Sigmoid colon (tissue), 4 donors: ENCODE measurements around the gene IFI27L1.

Experiments
- EP300 ChIP-seq, 4 donors: sonication (generic); formaldehyde crosslinking; IDR thresholded peaks; one replicate each; pipeline ENCODE4 v1.6.1; 2017; ENCODE audit warnings: antibody characterized with exemption in 4 of 4
- POLR2AphosphoS5 ChIP-seq, 4 donors: sonication (generic); formaldehyde crosslinking; IDR thresholded peaks; one replicate each; pipeline ENCODE4 v1.6.1; 2017; ENCODE audit warnings: antibody characterized with exemption in 4 of 4
- TF ChIP-seq, protein P1 (sequence below), 4 experiments: fragments of 450-650 bp in 3 of 4; fragments of 200-600 bp in 1 of 4; IDR thresholded peaks; one replicate each; pipeline ENCODE4 v1.5.1; 2016 to 2019; ENCODE audit warnings: antibody characterized with exemption in 4 of 4, mild to moderate bottlenecking in 3 of 4, moderate library complexity in 2 of 4

DNA sequence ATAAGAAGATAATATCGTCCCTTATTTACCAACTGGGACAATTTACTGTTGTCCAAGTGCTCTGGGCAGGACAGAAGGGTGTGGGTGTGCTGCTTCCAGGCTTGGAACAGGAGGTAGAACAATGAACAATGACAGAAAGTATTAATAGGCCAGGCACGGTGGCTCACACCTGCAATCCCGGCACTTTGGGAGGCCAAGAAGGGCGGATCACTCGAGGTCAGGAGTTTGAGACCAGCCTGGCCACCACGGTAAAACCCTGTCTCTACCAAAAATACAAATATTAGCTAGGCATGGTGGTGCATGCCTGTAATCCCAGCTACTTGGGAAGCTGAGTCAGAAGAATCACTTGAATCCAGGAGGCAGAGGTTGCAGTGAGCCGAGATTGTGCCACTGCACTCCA is 32.0 kb downstream of the IFI27L1 start:
- TF ChIP-seq EP300 (IDR thresholded peaks at IDR 0.05) (no peak), POLR2AphosphoS5 (IDR thresholded peaks at IDR 0.05) (no peak)
- TF ChIP-seq, protein P1, sequence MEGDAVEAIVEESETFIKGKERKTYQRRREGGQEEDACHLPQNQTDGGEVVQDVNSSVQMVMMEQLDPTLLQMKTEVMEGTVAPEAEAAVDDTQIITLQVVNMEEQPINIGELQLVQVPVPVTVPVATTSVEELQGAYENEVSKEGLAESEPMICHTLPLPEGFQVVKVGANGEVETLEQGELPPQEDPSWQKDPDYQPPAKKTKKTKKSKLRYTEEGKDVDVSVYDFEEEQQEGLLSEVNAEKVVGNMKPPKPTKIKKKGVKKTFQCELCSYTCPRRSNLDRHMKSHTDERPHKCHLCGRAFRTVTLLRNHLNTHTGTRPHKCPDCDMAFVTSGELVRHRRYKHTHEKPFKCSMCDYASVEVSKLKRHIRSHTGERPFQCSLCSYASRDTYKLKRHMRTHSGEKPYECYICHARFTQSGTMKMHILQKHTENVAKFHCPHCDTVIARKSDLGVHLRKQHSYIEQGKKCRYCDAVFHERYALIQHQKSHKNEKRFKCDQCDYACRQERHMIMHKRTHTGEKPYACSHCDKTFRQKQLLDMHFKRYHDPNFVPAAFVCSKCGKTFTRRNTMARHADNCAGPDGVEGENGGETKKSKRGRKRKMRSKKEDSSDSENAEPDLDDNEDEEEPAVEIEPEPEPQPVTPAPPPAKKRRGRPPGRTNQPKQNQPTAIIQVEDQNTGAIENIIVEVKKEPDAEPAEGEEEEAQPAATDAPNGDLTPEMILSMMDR (IDR thresholded peaks at IDR 0.05), result no peak
